ENCODE data around the gene SPRED1. TPM values are rescaled to one million over a fixed set of nuclear protein-coding genes. Genes with fewer than 3 reads are reported as not detected.

Gene SPRED1
- total and polyA plus RNA-seq, 10 of the 15 experiments (the other 5 are each of a cell fraction or from before 2014, with no cell fraction given): 0.08 to 2.6 (median 0.22) TPM

GRCh38 chr15:38216763-38217162 lies 35.9 kb upstream of the SPRED1 start:
- FAIRE-seq (no peak), ATAC-seq (no peak), DNase-seq (ENCODE audit: low read depth, low spot score) (no peak)
- no peak overlapping the region for H2AFZ ChIP-seq (ENCODE audit: control insufficient read depth, low read depth, low read length)
- no peak overlapping the region for H3K27ac ChIP-seq (ENCODE audit: control insufficient read depth, insufficient read depth)
- RAD21 ChIA-PET (ENCODE audit: unreplicated experiment): no interaction called here
- TF ChIP-seq SMC3 (IDR thresholded peaks at IDR 0.05; ENCODE audit: borderline replicate concordance, low read length): no peak
- no peak for TF ChIP-seq HDAC2 (IDR thresholded peaks at IDR 0.05)
- TF ChIP-seq SRF (IDR thresholded peaks at IDR 0.05; ENCODE audit: low read depth in 2 of 2, low read length in 2 of 2): no peak
- no peak for TF ChIP-seq ZNF687 (IDR thresholded peaks at IDR 0.05)
- no peak for TF ChIP-seq KLF5 (IDR thresholded peaks at IDR 0.05; ENCODE audit: partially characterized antibody)
- TF ChIP-seq SKIL (IDR thresholded peaks at IDR 0.05; ENCODE audit: low read depth, poor library complexity, severe bottlenecking): no peak
- CTCF ChIA-PET: no interaction called here
- POLR2A ChIA-PET: no interaction called here
- in situ Hi-C loops (cut with MboI) (no loop called here), intact Hi-C loops (cut with micrococcal nuclease; ENCODE audit: unreplicated experiment) (no loop called here)
- SMC1A ChIA-PET (ENCODE audit: uncharacterized antibody, unreplicated experiment): interaction anchor here (1.4 to 1.8 kb wide), 4 partner anchors 22 to 223 kb away, joined by 3 to 5 read pairs (median 4); no protein-coding TSS in a partner anchor
- H3K27me3 ChIP-seq (replicated peaks in 1 of 2; ENCODE audit: control insufficient read depth in 2 of 2, insufficient read depth in 2 of 2, low read length in 1 of 2): no peaks in the 10 kb centered on the region
- H3K4me2 ChIP-seq (ENCODE audit: control insufficient read depth, insufficient read depth): no peak overlapping the region
- no peaks in the 10 kb centered on the region for H3K9me3 ChIP-seq (replicated peaks; ENCODE audit: control insufficient read depth, insufficient read depth, low read length)
- no peaks in the 10 kb centered on the region for H3K79me2 ChIP-seq (ENCODE audit: control insufficient read depth, insufficient read depth, low read length)
- H3K9ac ChIP-seq (ENCODE audit: control insufficient read depth, insufficient read depth, low read length): no peak overlapping the region
- no peaks in the 10 kb centered on the region for H3K4me1 ChIP-seq (ENCODE audit: control insufficient read depth, insufficient read depth, low read length)
- no peak overlapping the region for H3K4me3 ChIP-seq
- 64% methylated on average over 4 of the region's 4 CpGs for WGBS (ENCODE audit: insufficient coverage, insufficient replicate concordance, low lambda C conversion rate, missing lambda C conversion rate)
- H4K20me1 ChIP-seq (ENCODE audit: control insufficient read depth, insufficient read depth): no peaks in the 10 kb centered on the region
- no peaks in the 10 kb centered on the region for H3K36me3 ChIP-seq (ENCODE audit: control insufficient read depth in 2 of 2, insufficient read depth in 2 of 2, low read length in 1 of 2)
- BruUV-seq (replicated peaks): no TSS peak
